Transverse colon (tissue), 4 donors: ENCODE results near the gene RHOC. TPM values are rescaled to one million over a fixed set of nuclear protein-coding genes. Genes with fewer than 3 reads are reported as not detected.

ENCODE experiments used
- DNase-seq: peaks from one replicate; pipeline ENCODE4 v3.0.0-alpha.2; 2019
- H3K27ac ChIP-seq, 4 donors: fragments of 200-600 bp; sonication (generic); 2 replicates each; pipeline ENCODE4 v1.5.1; 2016 to 2018; ENCODE audit warnings: inconsistent platforms in 4 of 4
- H3K27me3 ChIP-seq: fragments of 200-600 bp; sonication (generic); 2 replicates; pipeline ENCODE4 v1.5.1; 2017; ENCODE audit warnings: inconsistent platforms
- H3K36me3 ChIP-seq, 4 donors: fragments of 200-600 bp; sonication (generic); 2 replicates each; pipeline ENCODE4 v1.5.1; 2017 to 2019; ENCODE audit warnings: inconsistent platforms in 4 of 4
- H3K4me1 ChIP-seq, 4 donors: fragments of 200-600 bp; sonication (generic); 2 replicates each; pipeline ENCODE4 v1.5.1; 2017 to 2020; ENCODE audit warnings: inconsistent platforms in 4 of 4
- H3K4me3 ChIP-seq, 4 donors: fragments of 200-600 bp; sonication (generic); 1 replicate in 1 of 4; 2 replicates in 3 of 4; pipeline versions ENCODE4 v1.5.1 to v1.6.1; 2017 to 2019; ENCODE audit warnings: inconsistent platforms in 4 of 4
- H3K9me3 ChIP-seq, 2 donors: fragments of 200-600 bp; sonication (generic); 2 replicates each; pipeline ENCODE4 v1.5.1; 2017 to 2019; ENCODE audit warnings: inconsistent platforms in 2 of 2
- CTCF ChIP-seq, 5 experiments: fragments of 200-600 bp in 3 of 5; fragments of 450-650 bp in 2 of 5; sonication (generic) in 3 of 5; IDR thresholded peaks; 1 replicate in 2 of 5; 2 replicates in 3 of 5; pipeline ENCODE4 v1.5.1; 2016 to 2017; ENCODE audit warnings: antibody characterized with exemption in 5 of 5, inconsistent platforms in 3 of 5, mild to moderate bottlenecking in 2 of 5, moderate library complexity in 1 of 5
- EP300 ChIP-seq: sonication (generic); formaldehyde crosslinking; IDR thresholded peaks from one replicate; pipeline ENCODE4 v1.6.1; 2017; ENCODE audit warnings: antibody characterized with exemption, low read depth
- POLR2A ChIP-seq: fragments of 450-650 bp; IDR thresholded peaks from one replicate; pipeline ENCODE4 v1.6.1; 2016; ENCODE audit warnings: antibody characterized with exemption, mild to moderate bottlenecking, moderate library complexity
- POLR2AphosphoS5 ChIP-seq, 3 donors: sonication (generic); formaldehyde crosslinking; IDR thresholded peaks; one replicate each; pipeline ENCODE4 v1.6.1; 2016; ENCODE audit warnings: antibody characterized with exemption in 3 of 3
- WGBS, 2 donors: methylation state at CpG; one replicate each; pipeline ENCODE4 v1.1.5; 2018; ENCODE audit warnings: low coverage in 1 of 2; 5-methylcytosine and 5-hydroxymethylcytosine counted together
- in situ Hi-C, 4 donors: fragments of 200-750 bp; cut with MboI; loops; one replicate each; pipeline versions ENCODE4 v1.15.0 to v1.15.1; 2017; ENCODE audit warnings: low sequenced_read_pairs in 3 of 4, low pct_ligation_motif_present in 1 of 4, low pct_unique_long_range_greater_than_20kb in 1 of 4
- intact Hi-C: fragments of 100-400 bp; cut with DNase I; formaldehyde crosslinking; loops from one replicate; pipeline ENCODE4 v1.15.1; 2023; ENCODE audit warnings: low total_unique reads
- total RNA-seq, 4 donors: library from RNA; depleted of rRNA; stranded (reverse); fragments of >200 nt; gene quantifications; one replicate each; pipeline ENCODE4 v1.1.0, GENCODE V29; 2016

RHOC gene
- total RNA-seq, 4 donors from 2014 or later = 438 to 737 (median 617) TPM

- no peaks in the 10 kb centered on the region for H3K27me3 ChIP-seq
- H3K9me3 ChIP-seq = no peaks in the 10 kb centered on the region
- WGBS, 2 donors = 84 to 96% methylated on average over 3 of the region's 3 CpGs
- H3K36me3 ChIP-seq = peaks cover 0 to 51% (median 13%) of the 10 kb centered on the region in 4 donors
- no peak for DNase-seq
- intact Hi-C loops (no loop called here), in situ Hi-C loops (no loop called here)
- H3K27ac ChIP-seq = no peak overlapping the region
- no peak overlapping the region for H3K4me3 ChIP-seq
- TF ChIP-seq CTCF (IDR thresholded peaks at IDR 0.05) (no peak), POLR2AphosphoS5 (IDR thresholded peaks at IDR 0.05) (no peak), EP300 (no peak), POLR2A (no peak)
- no peaks in the 10 kb centered on the region for H3K4me1 ChIP-seq
Observed at GRCh38 chr1:112665857-112666256, 41.1 kb downstream of the RHOC start.

GRCh38 chr1:112651205-112651604, 55.7 kb downstream of the RHOC start:
- no peak for DNase-seq
- H3K4me3 ChIP-seq = no peak overlapping the region
- peaks cover 2 to 46% (median 19%) of the 10 kb centered on the region in 4 donors for H3K36me3 ChIP-seq
- TF ChIP-seq CTCF (IDR thresholded peaks at IDR 0.05) (no peak), POLR2A (no peak), POLR2AphosphoS5 (IDR thresholded peaks at IDR 0.05) (no peak), EP300 (no peak)
- no peaks in the 10 kb centered on the region for H3K4me1 ChIP-seq
- no peaks in the 10 kb centered on the region for H3K9me3 ChIP-seq
- intact Hi-C loops (no loop called here), in situ Hi-C loops (no loop called here)
- WGBS, 2 donors = 100% methylated on average over 1 of the region's 1 CpG
- H3K27me3 ChIP-seq = no peaks in the 10 kb centered on the region
- no peak overlapping the region for H3K27ac ChIP-seq

Other genes with a start within 250 kb of the RHOC start
- gene WNT2B, start 198.2 kb downstream of the RHOC start, total RNA-seq = 10 to 100 TPM in 2 of 4 donors, 1 to 10 TPM in 2; 7.9 to 17.3 (median 10.0) TPM
- 10 to 100 TPM in 3 of 4 donors, 1 to 10 TPM in 1; 7.0 to 37.4 (median 24.9) TPM for gene ST7L, start 88.0 kb downstream of the RHOC start, total RNA-seq
- 100 to 1,000 TPM in 2 of 4 donors, 10 to 100 TPM in 2; 44.2 to 228 (median 123) TPM for gene CAPZA1, start 87.3 kb downstream of the RHOC start, total RNA-seq
- gene MOV10, start 32.5 kb downstream of the RHOC start, total RNA-seq = 100 to 1,000 TPM in 1 of 4 donors, 10 to 100 TPM in 3; 22.1 to 129 (median 76.9) TPM
- gene PPM1J, start 8.2 kb upstream of the RHOC start, total RNA-seq = 1 to 10 TPM in 1 of 4 donors, under 1 TPM in 1, not detected in 2; 0.68 to 1.7 TPM
- 100 to 1,000 TPM in 2 of 4 donors, 10 to 100 TPM in 2; 21.5 to 177 (median 109) TPM for gene SLC16A1, start 249.1 kb upstream of the RHOC start, total RNA-seq